ENCODE measurements around the gene ZNF827.

DNA sequence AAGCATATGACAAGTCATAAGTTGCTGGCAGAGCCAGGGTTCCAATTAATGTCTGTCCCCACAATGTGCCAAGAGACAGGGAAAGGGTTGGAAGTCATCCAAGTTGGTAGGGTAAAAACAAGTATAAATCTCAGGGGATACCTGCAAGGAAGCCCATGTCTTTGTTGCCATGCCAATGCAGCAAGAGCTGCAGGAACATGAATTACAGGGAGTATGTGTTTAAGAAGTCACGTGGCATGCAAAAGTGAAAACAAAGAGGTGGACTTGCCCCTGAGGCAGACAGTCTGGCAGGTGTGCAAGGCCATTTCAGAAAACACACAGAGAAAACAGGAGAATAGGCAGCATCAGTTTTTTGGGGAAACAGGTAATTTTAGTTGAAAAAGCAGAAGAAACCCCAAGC, 229.3 kb downstream of the ZNF827 start:
- TF ChIP-seq, protein P1, sequence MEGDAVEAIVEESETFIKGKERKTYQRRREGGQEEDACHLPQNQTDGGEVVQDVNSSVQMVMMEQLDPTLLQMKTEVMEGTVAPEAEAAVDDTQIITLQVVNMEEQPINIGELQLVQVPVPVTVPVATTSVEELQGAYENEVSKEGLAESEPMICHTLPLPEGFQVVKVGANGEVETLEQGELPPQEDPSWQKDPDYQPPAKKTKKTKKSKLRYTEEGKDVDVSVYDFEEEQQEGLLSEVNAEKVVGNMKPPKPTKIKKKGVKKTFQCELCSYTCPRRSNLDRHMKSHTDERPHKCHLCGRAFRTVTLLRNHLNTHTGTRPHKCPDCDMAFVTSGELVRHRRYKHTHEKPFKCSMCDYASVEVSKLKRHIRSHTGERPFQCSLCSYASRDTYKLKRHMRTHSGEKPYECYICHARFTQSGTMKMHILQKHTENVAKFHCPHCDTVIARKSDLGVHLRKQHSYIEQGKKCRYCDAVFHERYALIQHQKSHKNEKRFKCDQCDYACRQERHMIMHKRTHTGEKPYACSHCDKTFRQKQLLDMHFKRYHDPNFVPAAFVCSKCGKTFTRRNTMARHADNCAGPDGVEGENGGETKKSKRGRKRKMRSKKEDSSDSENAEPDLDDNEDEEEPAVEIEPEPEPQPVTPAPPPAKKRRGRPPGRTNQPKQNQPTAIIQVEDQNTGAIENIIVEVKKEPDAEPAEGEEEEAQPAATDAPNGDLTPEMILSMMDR (IDR thresholded peaks at IDR 0.05) = no peak
- TF ChIP-seq POLR2A (IDR thresholded peaks at IDR 0.05) (no peak), EP300 (IDR thresholded peaks at IDR 0.05) (no peak), POLR2AphosphoS5 (IDR thresholded peaks at IDR 0.05) (no peak)
